Activated CD4-positive, alpha-beta T cell treated with anti-CD3 and anti-CD28 coated beads, Interleukin-2, amount 50 U/mL, for 1 hour (primary cell): Measurements from ENCODE around the gene TDRD9.
A peak's percentile ranks its signal among the peaks of the same experiment; 100 is the strongest.

ENCODE experiments used
- DNase-seq: peaks from one replicate; pipeline ENCODE4 v3.0.0-alpha.2; 2020

Gene TDRD9

GRCh38 chr14:104037903-104038302 is 109.6 kb downstream of the TDRD9 start:
- no peak for DNase-seq

GRCh38 chr14:104039214-104039613 is 111.0 kb downstream of the TDRD9 start:
- DNase-seq = no peak

GRCh38 chr14:104040539-104040938 is 112.3 kb downstream of the TDRD9 start:
- no peak for DNase-seq

GRCh38 chr14:104041430-104042104 is 113.3 kb downstream of the TDRD9 start:
- no peak for DNase-seq

GRCh38 chr14:104044016-104044415 is 115.8 kb downstream of the TDRD9 start:
- no peak for DNase-seq

- DNase-seq = no peak
These were observed 119.5 kb downstream of the TDRD9 start for GRCh38 chr14:104047761-104048160.

GRCh38 chr14:104048758-104049507 is 120.7 kb downstream of the TDRD9 start:
- DNase-seq = no peak

GRCh38 chr14:104049576-104050240 is 121.5 kb downstream of the TDRD9 start:
- no peak for DNase-seq

- no peak for DNase-seq
These were observed 123.0 kb downstream of the TDRD9 start for GRCh38 chr14:104051092-104051813.

- DNase-seq = no peak
These were observed 126.1 kb downstream of the TDRD9 start for GRCh38 chr14:104054222-104054905.

- DNase-seq = no peak
These were observed 134.0 kb downstream of the TDRD9 start for GRCh38 chr14:104062281-104062680.

- DNase-seq = no peak
These were observed 135.7 kb downstream of the TDRD9 start for GRCh38 chr14:104064003-104064402.

- DNase-seq = no peak
These were observed 138.0 kb downstream of the TDRD9 start for GRCh38 chr14:104066279-104066678.

GRCh38 chr14:104066719-104067295 is 138.6 kb downstream of the TDRD9 start:
- no peak for DNase-seq

GRCh38 chr14:104069541-104069940 is 141.3 kb downstream of the TDRD9 start:
- DNase-seq = no peak

GRCh38 chr14:104072586-104072985 is 144.3 kb downstream of the TDRD9 start:
- DNase-seq = no peak

GRCh38 chr14:104073764-104074163 is 145.5 kb downstream of the TDRD9 start:
- no peak for DNase-seq

- DNase-seq = no peak
These were observed 147.4 kb downstream of the TDRD9 start for GRCh38 chr14:104075530-104076151.

- no peak for DNase-seq
These were observed 148.5 kb downstream of the TDRD9 start for GRCh38 chr14:104076743-104077142.

- DNase-seq = peak; percentile 83
These were observed 149.8 kb downstream of the TDRD9 start for GRCh38 chr14:104078031-104078455.

- no peak for DNase-seq
These were observed 152.4 kb downstream of the TDRD9 start for GRCh38 chr14:104080376-104081260.
